Peyer's patch (tissue), 4 donors: Measurements from ENCODE around the gene SLC12A8.

Experiments
- POLR2A ChIP-seq, 2 donors: fragments of 450-650 bp; IDR thresholded peaks; one replicate each; pipeline ENCODE4 v1.5.1; 2017; ENCODE audit warnings: antibody characterized with exemption in 2 of 2, mild to moderate bottlenecking in 2 of 2, moderate library complexity in 2 of 2
- TF ChIP-seq, protein P1 (sequence below), 6 experiments: fragments of 450-650 bp in 4 of 6; fragments of 200-600 bp in 2 of 6; sonication (generic) in 1 of 6; IDR thresholded peaks; one replicate each; pipeline ENCODE4 v1.5.1; 2017 to 2019; ENCODE audit warnings: antibody characterized with exemption in 6 of 6, mild to moderate bottlenecking in 3 of 6, moderate library complexity in 1 of 6

DNA sequence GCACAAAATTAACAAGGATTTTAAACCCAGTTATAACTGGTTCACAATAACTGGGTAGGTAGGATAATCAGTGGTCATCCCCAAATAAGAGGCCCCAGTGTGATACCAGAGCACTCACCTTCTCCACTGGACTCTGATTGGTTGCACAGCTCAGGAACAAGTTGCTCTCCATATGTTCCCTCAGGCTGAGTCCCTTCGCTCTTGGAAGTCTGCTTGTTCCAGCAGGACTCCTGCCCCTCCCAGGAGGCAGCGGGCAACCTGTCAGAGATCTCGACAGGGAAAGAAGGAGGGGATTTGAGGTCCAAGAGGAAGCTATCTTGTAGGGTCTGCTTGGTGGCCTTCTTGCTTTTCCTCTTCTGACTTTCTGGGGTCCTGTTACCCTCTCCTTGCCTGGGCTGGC, 105.2 kb downstream of the SLC12A8 start:
- TF ChIP-seq, protein P1, sequence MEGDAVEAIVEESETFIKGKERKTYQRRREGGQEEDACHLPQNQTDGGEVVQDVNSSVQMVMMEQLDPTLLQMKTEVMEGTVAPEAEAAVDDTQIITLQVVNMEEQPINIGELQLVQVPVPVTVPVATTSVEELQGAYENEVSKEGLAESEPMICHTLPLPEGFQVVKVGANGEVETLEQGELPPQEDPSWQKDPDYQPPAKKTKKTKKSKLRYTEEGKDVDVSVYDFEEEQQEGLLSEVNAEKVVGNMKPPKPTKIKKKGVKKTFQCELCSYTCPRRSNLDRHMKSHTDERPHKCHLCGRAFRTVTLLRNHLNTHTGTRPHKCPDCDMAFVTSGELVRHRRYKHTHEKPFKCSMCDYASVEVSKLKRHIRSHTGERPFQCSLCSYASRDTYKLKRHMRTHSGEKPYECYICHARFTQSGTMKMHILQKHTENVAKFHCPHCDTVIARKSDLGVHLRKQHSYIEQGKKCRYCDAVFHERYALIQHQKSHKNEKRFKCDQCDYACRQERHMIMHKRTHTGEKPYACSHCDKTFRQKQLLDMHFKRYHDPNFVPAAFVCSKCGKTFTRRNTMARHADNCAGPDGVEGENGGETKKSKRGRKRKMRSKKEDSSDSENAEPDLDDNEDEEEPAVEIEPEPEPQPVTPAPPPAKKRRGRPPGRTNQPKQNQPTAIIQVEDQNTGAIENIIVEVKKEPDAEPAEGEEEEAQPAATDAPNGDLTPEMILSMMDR (IDR thresholded peaks at IDR 0.05), result no peak
- no peak for TF ChIP-seq POLR2A (IDR thresholded peaks at IDR 0.05)
